Activated naive CD4-positive, alpha-beta T cell treated with anti-CD3 and anti-CD28 coated beads for 36 hours (primary cell): Measurements from ENCODE around the gene SNX9. TPM values are rescaled to one million over a fixed set of nuclear protein-coding genes. Genes with fewer than 3 reads are reported as not detected.

Experiments
- CTCF ChIA-PET: fragments of 350-600 bp; sonication (Branson Sonifier 250); formaldehyde crosslinking; loops from one replicate; lab custom pipeline; 2021; ENCODE audit warnings: antibody characterized with exemption; lab: Charles Lee
- DNase-seq: peaks from one replicate; pipeline ENCODE4 v3.0.0-alpha.2; 2020
- H3K27ac Mint-ChIP-seq: one replicate; pipeline ENCODE4 v1.8.0; 2021; ENCODE audit warnings: mild to moderate bottlenecking, mixed read lengths
- H3K27me3 Mint-ChIP-seq: one replicate; pipeline ENCODE4 v1.8.0; 2021; ENCODE audit warnings: low read depth, mixed read lengths
- H3K36me3 Mint-ChIP-seq: one replicate; pipeline ENCODE4 v1.8.0; 2021; ENCODE audit warnings: low read depth, mixed read lengths
- H3K4me1 Mint-ChIP-seq: one replicate; pipeline ENCODE4 v1.8.0; 2021; ENCODE audit warnings: low read depth, mixed read lengths
- H3K4me3 Mint-ChIP-seq: one replicate; pipeline ENCODE4 v1.8.0; 2021; ENCODE audit warnings: mild to moderate bottlenecking, moderate library complexity, mixed read lengths
- H3K9me3 Mint-ChIP-seq: one replicate; pipeline ENCODE4 v1.8.0; 2021; ENCODE audit warnings: mixed read lengths
- intact Hi-C: fragments of 100-400 bp; cut with micrococcal nuclease; formaldehyde crosslinking; loops from one replicate; pipeline ENCODE4 v1.15.1; 2023
- total RNA-seq, 2 experiments: library from RNA; stranded (reverse); gene quantifications; one replicate each; pipeline ENCODE4 v1.2.3, GENCODE V29; 2021

The SNX9 gene
- total RNA-seq, 2 experiments from 2014 or later: 34.3 to 34.6 TPM

DNA sequence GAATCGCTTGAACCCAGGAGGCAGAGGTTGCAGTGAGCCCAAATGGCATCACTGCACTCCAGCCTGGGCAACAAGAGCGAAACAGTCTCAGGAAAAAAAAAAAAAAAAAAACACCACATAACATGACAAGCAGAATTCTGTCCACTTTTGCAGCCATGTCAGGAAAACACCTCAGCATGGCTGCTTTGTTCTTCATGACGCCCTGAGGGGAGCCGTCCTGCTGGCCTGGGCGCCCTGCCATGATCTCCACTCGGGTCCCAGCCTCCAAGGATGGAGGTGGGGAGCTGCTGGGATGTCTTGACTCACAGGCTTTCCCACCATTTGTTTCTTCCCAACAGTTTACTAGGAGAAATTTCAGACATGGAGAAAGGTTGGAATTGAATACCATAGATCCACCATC, 42.2 kb downstream of the SNX9 start:
- DNase-seq: no peak
- Mint-ChIP-seq H3K27ac (no peak overlapping the region), H3K4me3 (no peak overlapping the region), H3K9me3 (no peaks in the 10 kb centered on the region), H3K4me1 (peaks cover 57% of the 10 kb centered on the region), H3K27me3 (no peaks in the 10 kb centered on the region), H3K36me3 (peaks cover 16% of the 10 kb centered on the region)
- intact Hi-C loops: no loop called here
- CTCF ChIA-PET: no interaction called here

- Mint-ChIP-seq H3K9me3 (no peaks in the 10 kb centered on the region), H3K27ac (peak overlapping the region; percentile 17), H3K4me1 (peaks cover 40% of the 10 kb centered on the region), H3K27me3 (no peaks in the 10 kb centered on the region), H3K4me3 (no peak overlapping the region), H3K36me3 (peaks cover 16% of the 10 kb centered on the region)
- peak; percentile 51 for DNase-seq
- intact Hi-C loops: no loop called here
- CTCF ChIA-PET: interaction anchor here (0.6 to 1.3 kb wide), 2 partner anchors 14 to 17 kb away, joined by 3 to 4 read pairs; no protein-coding TSS in a partner anchor
Measured at GRCh38 chr6:157867155-157867559, 44.1 kb downstream of the SNX9 start.

GRCh38 chr6:157867981-157868380, 44.9 kb downstream of the SNX9 start:
- intact Hi-C loops: no loop called here
- Mint-ChIP-seq H3K4me3 (no peak overlapping the region), H3K36me3 (peaks cover 16% of the 10 kb centered on the region), H3K27me3 (no peaks in the 10 kb centered on the region), H3K9me3 (no peaks in the 10 kb centered on the region), H3K27ac (no peak overlapping the region), H3K4me1 (peaks cover 39% of the 10 kb centered on the region)
- no peak for DNase-seq
- CTCF ChIA-PET: interaction anchor here (0.6 to 0.9 kb wide), 2 partner anchors 105 to 111 kb away, joined by 3 to 5 read pairs; no protein-coding TSS in a partner anchor

GRCh38 chr6:157868835-157869234, 45.8 kb downstream of the SNX9 start:
- no peak for DNase-seq
- Mint-ChIP-seq H3K27me3 (no peaks in the 10 kb centered on the region), H3K4me3 (no peak overlapping the region), H3K9me3 (no peaks in the 10 kb centered on the region), H3K4me1 (peaks cover 34% of the 10 kb centered on the region), H3K36me3 (peaks cover 17% of the 10 kb centered on the region), H3K27ac (no peak overlapping the region)
- CTCF ChIA-PET: interaction anchor here (1.1 kb wide), 1 partner anchor 113 kb away, joined by 3 read pairs; no protein-coding TSS in a partner anchor
- intact Hi-C loops: no loop called here

GRCh38 chr6:157869673-157870302, 46.7 kb downstream of the SNX9 start:
- no peaks in the 10 kb centered on the region for H3K27me3 Mint-ChIP-seq

DNA sequence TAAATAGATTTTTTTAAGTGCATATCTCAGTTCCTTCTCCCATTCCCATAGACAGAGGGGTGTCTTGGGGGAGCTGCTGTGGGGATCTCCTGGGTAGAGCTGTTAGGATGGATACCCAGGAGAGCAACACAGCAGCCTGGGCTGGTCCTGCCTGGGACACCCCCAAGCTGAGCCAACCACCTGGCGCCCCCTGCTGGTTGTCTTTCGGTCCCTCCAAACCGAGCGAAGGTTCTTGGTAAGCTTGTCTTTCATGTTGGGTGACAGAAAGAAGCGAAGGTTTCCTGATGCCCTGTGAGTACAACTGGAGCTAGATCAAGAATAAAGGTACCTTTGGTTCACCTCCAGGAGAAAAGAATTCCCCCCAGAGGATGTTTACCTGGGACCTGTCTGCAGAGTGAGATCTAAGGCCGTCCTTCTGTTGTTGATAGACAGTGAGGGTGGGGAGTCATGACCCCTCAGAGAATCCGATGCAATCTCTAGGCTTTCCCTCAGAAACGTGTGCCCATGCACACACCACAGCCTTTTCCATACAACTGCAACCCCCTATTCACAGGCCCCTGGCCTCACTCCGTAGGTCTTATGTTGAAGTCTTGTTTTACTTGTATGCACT, 50.8 kb downstream of the SNX9 start:
- DNase-seq: peak; percentile 96
- intact Hi-C loops: loop anchor here (1.0 kb wide), 4 partner anchors 50 to 206 kb away; no protein-coding TSS in a partner anchor
- no peak overlapping the region for H3K4me3 Mint-ChIP-seq
- CTCF ChIA-PET: interaction anchor here (0.6 to 10.1 kb wide), 38 partner anchors 9 to 590 kb away, joined by 3 to 142 read pairs (median 5); no protein-coding TSS in a partner anchor
- peaks cover 46% of the 10 kb centered on the region for H3K4me1 Mint-ChIP-seq
- H3K9me3 Mint-ChIP-seq: no peaks in the 10 kb centered on the region
- H3K27me3 Mint-ChIP-seq: no peaks in the 10 kb centered on the region
- peaks cover 39% of the 10 kb centered on the region for H3K36me3 Mint-ChIP-seq
- H3K27ac Mint-ChIP-seq: peak overlapping the region; percentile 67

More at GRCh38 chr6:157869673-157870302, 46.7 kb downstream of the SNX9 start:
- Mint-ChIP-seq H3K4me3 (no peak overlapping the region), H3K4me1 (peaks cover 32% of the 10 kb centered on the region), H3K36me3 (peaks cover 18% of the 10 kb centered on the region), H3K9me3 (no peaks in the 10 kb centered on the region), H3K27ac (no peak overlapping the region)
- intact Hi-C loops: no loop called here
- no peak for DNase-seq
- CTCF ChIA-PET: interaction anchor here (1.1 kb wide), 1 partner anchor 114 kb away, joined by 3 read pairs; no protein-coding TSS in a partner anchor

DNA sequence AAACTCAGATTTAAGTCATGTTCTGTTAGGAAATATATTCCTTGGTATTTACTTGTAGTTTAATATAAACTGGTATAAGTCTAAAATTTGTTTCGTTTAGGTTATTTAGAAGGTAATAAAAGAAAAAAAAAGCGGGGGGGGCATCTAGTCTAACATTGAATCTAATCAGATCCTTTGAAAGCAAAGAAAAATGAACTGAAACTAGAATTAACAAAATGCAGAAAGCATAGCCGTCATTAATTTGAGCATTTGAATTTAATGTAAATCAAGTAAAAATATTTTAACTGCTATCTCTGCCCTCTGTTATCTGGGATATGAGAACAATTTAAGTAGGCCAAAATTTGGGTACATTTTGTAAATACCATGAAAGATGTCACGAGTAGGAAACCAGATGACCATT, 54.1 kb downstream of the SNX9 start:
- Mint-ChIP-seq H3K9me3 (no peaks in the 10 kb centered on the region), H3K27me3 (no peaks in the 10 kb centered on the region), H3K4me1 (peaks cover 79% of the 10 kb centered on the region), H3K36me3 (peaks cover 60% of the 10 kb centered on the region), H3K27ac (peak overlapping the region; percentile 84), H3K4me3 (peak overlapping the region; percentile 48)
- intact Hi-C loops: no loop called here
- DNase-seq: no peak
- CTCF ChIA-PET: interaction anchor here (0.6 to 10.1 kb wide), 4 partner anchors 31 to 211 kb away, joined by 3 to 142 read pairs (median 3); no protein-coding TSS in a partner anchor

- Mint-ChIP-seq H3K36me3 (peaks cover 67% of the 10 kb centered on the region), H3K27ac (peak overlapping the region; percentile 84), H3K27me3 (no peaks in the 10 kb centered on the region), H3K4me3 (peak overlapping the region; percentile 48), H3K9me3 (no peaks in the 10 kb centered on the region), H3K4me1 (peaks cover 81% of the 10 kb centered on the region)
- DNase-seq: peak; percentile 72
- intact Hi-C loops: loop anchor here (2.0 kb wide), 1 partner anchor 17 kb away; no protein-coding TSS in a partner anchor
- CTCF ChIA-PET: interaction anchor here (0.7 to 10.1 kb wide), 4 partner anchors 32 to 211 kb away, joined by 3 to 142 read pairs (median 3); no protein-coding TSS in a partner anchor
Measured at GRCh38 chr6:157877573-157878438, 54.8 kb downstream of the SNX9 start.

DNA sequence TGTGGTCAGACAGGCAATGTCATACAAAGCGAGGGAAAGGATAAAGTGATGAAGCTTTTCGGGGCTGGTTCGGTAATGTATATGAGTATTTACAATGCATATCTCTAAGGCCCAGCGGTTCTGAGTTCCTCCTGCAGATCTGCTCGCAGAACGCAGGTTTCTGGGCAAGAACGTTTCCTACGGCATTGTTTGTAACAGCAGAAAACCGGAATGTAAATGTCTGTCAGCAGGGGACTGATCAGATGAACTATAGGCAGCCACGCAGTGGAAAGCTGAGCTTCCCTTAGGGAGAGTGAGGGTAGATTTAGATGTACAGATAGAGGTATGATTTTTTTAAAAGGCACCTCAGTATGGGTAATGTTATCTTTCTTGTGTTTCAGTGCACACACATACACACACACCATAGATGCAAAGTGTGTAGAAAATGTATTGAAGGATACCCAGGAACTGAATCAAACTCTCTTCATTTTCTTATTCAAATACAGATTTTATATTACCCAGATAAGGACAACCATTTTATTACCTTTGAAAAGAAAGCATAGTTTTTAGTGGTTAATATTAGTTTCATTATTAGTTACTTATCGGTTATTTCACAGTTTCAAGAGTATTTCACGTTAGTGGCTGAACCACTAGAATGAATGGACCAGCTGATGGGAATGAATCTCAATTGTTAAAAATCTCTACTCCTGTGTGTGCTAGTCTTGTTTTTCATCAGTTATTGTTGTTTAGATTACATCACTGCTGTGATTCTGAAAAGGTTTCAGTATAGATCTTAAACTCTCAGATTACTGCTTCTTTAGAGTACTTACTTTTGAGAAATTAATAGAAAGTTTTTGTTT, 56.2 kb downstream of the SNX9 start:
- intact Hi-C loops: loop anchor here (1.0 to 2.0 kb wide), 2 partner anchors 18 to 115 kb away; no protein-coding TSS in a partner anchor
- peaks cover 85% of the 10 kb centered on the region for H3K4me1 Mint-ChIP-seq
- H3K27ac Mint-ChIP-seq: peak overlapping the region; percentile 78
- no peaks in the 10 kb centered on the region for H3K9me3 Mint-ChIP-seq
- H3K36me3 Mint-ChIP-seq: peaks cover 64% of the 10 kb centered on the region
- no peak overlapping the region for H3K4me3 Mint-ChIP-seq
- no peaks in the 10 kb centered on the region for H3K27me3 Mint-ChIP-seq
- CTCF ChIA-PET: interaction anchor here (0.7 to 10.1 kb wide), 6 partner anchors 19 to 193 kb away, joined by 3 to 142 read pairs (median 6); no protein-coding TSS in a partner anchor
- DNase-seq: no peak

DNA sequence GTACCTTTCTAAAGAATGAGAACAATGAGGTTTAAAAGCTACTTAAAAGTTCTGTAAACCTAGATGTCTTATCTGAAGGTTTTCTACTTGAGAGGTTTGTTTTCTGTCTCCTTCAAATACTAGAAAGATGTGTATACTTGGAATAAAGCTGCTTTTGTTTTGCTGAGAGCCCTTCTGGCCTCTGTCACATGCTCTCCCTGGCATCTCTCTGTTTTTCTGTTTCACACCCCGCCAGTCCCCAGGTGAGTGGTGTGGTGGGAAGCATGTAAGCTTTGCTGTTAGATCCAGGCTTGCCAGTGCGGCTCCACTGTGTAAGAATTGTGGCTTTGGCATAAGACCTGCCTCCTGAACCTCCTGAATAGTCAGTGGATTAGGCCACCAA, 56.8 kb downstream of the SNX9 start:
- CTCF ChIA-PET: interaction anchor here (0.6 to 10.1 kb wide), 8 partner anchors 29 to 192 kb away, joined by 3 to 142 read pairs (median 4); no protein-coding TSS in a partner anchor

GRCh38 chr6:157880534-157880933, 57.5 kb downstream of the SNX9 start:
- no peak for DNase-seq
- Mint-ChIP-seq H3K36me3 (peaks cover 56% of the 10 kb centered on the region), H3K4me1 (peaks cover 85% of the 10 kb centered on the region), H3K9me3 (no peaks in the 10 kb centered on the region), H3K4me3 (peak overlapping the region; percentile 5), H3K27ac (peak overlapping the region; percentile 78), H3K27me3 (no peaks in the 10 kb centered on the region)
- CTCF ChIA-PET: interaction anchor here (0.6 to 10.1 kb wide), 7 partner anchors 14 to 192 kb away, joined by 3 to 142 read pairs (median 3); no protein-coding TSS in a partner anchor
- intact Hi-C loops: loop anchor here (5.0 kb wide), 1 partner anchor 767 kb away; no protein-coding TSS in a partner anchor

More for the DNA sequence above, 56.8 kb downstream of the SNX9 start:
- DNase-seq: peak; percentile 55
- peak overlapping the region; percentile 78 for H3K27ac Mint-ChIP-seq
- intact Hi-C loops: loop anchor here (1.0 to 5.0 kb wide), 3 partner anchors 19 to 767 kb away; no protein-coding TSS in a partner anchor
- no peaks in the 10 kb centered on the region for H3K9me3 Mint-ChIP-seq
- H3K27me3 Mint-ChIP-seq: no peaks in the 10 kb centered on the region
- H3K4me3 Mint-ChIP-seq: no peak overlapping the region
- H3K4me1 Mint-ChIP-seq: peaks cover 87% of the 10 kb centered on the region
- H3K36me3 Mint-ChIP-seq: peaks cover 60% of the 10 kb centered on the region
